A549 (cell line): ENCODE data around the gene C7orf57. TPM values are rescaled to one million over a fixed set of nuclear protein-coding genes. Genes with fewer than 3 reads are reported as not detected.

Experiments used
- ATAC-seq, 2 experiments: fragments of 200-7000 bp in 1 of 2; fragments of >200 bp in 1 of 2; cut with Nextera tagmentation in 1 of 2; cut with Tn5 transposase in 1 of 2; 3 replicates each; pipeline versions ENCODE4 v1.8.0 to v1.9.1; 2018 to 2020; ENCODE audit warnings: mild to moderate bottlenecking in 1 of 2, moderate library complexity in 1 of 2
- CTCF ChIA-PET: fragments of 300-600 bp; sonication (Branson Sonifier 250); formaldehyde crosslinking; extraction: SDS; loops from one replicate; lab custom pipeline; 2021; ENCODE audit warnings: antibody characterized with exemption, inconsistent platforms; lab: Yijun Ruan, JAX
- POLR2A ChIA-PET: fragments of 350-600 bp; formaldehyde crosslinking; extraction: SDS; loops from one replicate; lab custom pipeline; 2021; ENCODE audit warnings: antibody characterized with exemption, inconsistent platforms; lab: Yijun Ruan, JAX
- DNase-seq, 2 experiments: peaks; one replicate each; pipeline versions ENCODE4 v3.0.0 to v3.0.0-alpha.2; 2011 to 2016; ENCODE audit warnings: low read depth in 1 of 2, low spot score in 1 of 2
- FAIRE-seq: peaks from 2 replicates; lab custom pipeline; 2011; peaks lifted over from hg19 to GRCh38; lab: Jason Lieb, UNC
- H3K27ac ChIP-seq, 2 experiments: fragments of >200 bp; sonication (Bioruptor Twin); formaldehyde crosslinking; 3 replicates each; pipeline ENCODE4 v1.5.1; 2016 to 2017
- H3K4me1 ChIP-seq: fragments of >200 bp; sonication (Bioruptor Twin); formaldehyde crosslinking; 3 replicates; pipeline ENCODE4 v1.6.1; 2016
- H3K4me2 ChIP-seq: fragments of >200 bp; sonication (Bioruptor Twin); formaldehyde crosslinking; 3 replicates; pipeline ENCODE4 v1.6.1; 2016
- H3K4me3 ChIP-seq: fragments of >200 bp; sonication (Bioruptor Twin); formaldehyde crosslinking; 3 replicates; pipeline ENCODE4 v1.5.1; 2016
- H3K9me3 ChIP-seq: fragments of >200 bp; sonication (Bioruptor Twin); formaldehyde crosslinking; 3 replicates; pipeline ENCODE4 v1.6.1; 2016
- CBX2 ChIP-seq: fragments of 200-600 bp; sonication (generic); IDR thresholded peaks from 2 replicates; pipeline ENCODE4 v1.6.1; 2016; ENCODE audit warnings: low read depth, mild to moderate bottlenecking, borderline replicate concordance
- EHF ChIP-seq: fragments of 250-450 bp; sonication (Bioruptor Pico); IDR thresholded peaks from 2 replicates; pipeline ENCODE4 v1.5.0; 2020; ENCODE audit warnings: mild to moderate bottlenecking
- FOSB ChIP-seq: fragments of 250-450 bp; sonication (Bioruptor Pico); IDR thresholded peaks from 2 replicates; pipeline ENCODE4 v1.5.0; 2020; ENCODE audit warnings: mild to moderate bottlenecking, moderate library complexity
- GATA3 ChIP-seq: IDR thresholded peaks from 2 replicates; pipeline ENCODE4 v1.6.1; 2012; ENCODE audit warnings: borderline replicate concordance
- HOXA7 ChIP-seq: fragments of 250-450 bp; sonication (Bioruptor Pico); IDR thresholded peaks from 2 replicates; pipeline ENCODE4 v1.5.0; 2020; ENCODE audit warnings: mild to moderate bottlenecking, moderate library complexity
- HOXB13 ChIP-seq: fragments of 250-450 bp; sonication (Bioruptor Pico); IDR thresholded peaks from 2 replicates; pipeline ENCODE4 v1.5.0; 2020; ENCODE audit warnings: low read depth, mild to moderate bottlenecking, moderate library complexity
- HOXB5 ChIP-seq: fragments of 250-450 bp; sonication (Bioruptor Pico); IDR thresholded peaks from 2 replicates; pipeline ENCODE4 v1.5.0; 2020; ENCODE audit warnings: mild to moderate bottlenecking, moderate library complexity
- JUNB ChIP-seq: fragments of >200 bp; sonication (Bioruptor Twin); formaldehyde crosslinking; IDR thresholded peaks from 2 replicates; pipeline ENCODE4 v1.6.1; 2016
- KDM5A ChIP-seq: fragments of 200-600 bp; sonication (generic); IDR thresholded peaks from 2 replicates; pipeline ENCODE4 v1.6.1; 2016; ENCODE audit warnings: antibody characterized with exemption, mild to moderate bottlenecking
- NPAS2 ChIP-seq: fragments of 250-450 bp; sonication (Bioruptor Pico); IDR thresholded peaks from 2 replicates; pipeline ENCODE4 v1.8.0; 2022; ENCODE audit warnings: mild to moderate bottlenecking, moderate library complexity, borderline replicate concordance
- NR3C1 ChIP-seq: fragments of >200 bp; sonication (Bioruptor Twin); formaldehyde crosslinking; IDR thresholded peaks from 3 replicates; pipeline ENCODE4 v1.6.1; 2017
- PBX3 ChIP-seq: IDR thresholded peaks from 2 replicates; pipeline ENCODE4 v1.6.1; 2012
- PHF8 ChIP-seq: fragments of 200-600 bp; sonication (generic); IDR thresholded peaks from 2 replicates; pipeline ENCODE4 v1.6.1; 2016; ENCODE audit warnings: low read depth, mild to moderate bottlenecking, antibody characterized with exemption, moderate library complexity, borderline replicate concordance
- POLR2A ChIP-seq: IDR thresholded peaks from 2 replicates; pipeline ENCODE4 v1.6.1; 2012; ENCODE audit warnings: mild to moderate bottlenecking, low read length
- POLR2AphosphoS2 ChIP-seq: conservative IDR thresholded peaks from 2 replicates; pipeline ENCODE4 v1.6.1; 2012; ENCODE audit warnings: low read length, improper control_type of control experiment, inconsistent platforms
- RFX5 ChIP-seq: fragments of 450-650 bp; IDR thresholded peaks from 2 replicates; pipeline ENCODE4 v1.7.1; 2014; ENCODE audit warnings: antibody characterized with exemption, mild to moderate bottlenecking, moderate library complexity
- SMC3 ChIP-seq: fragments of >200 bp; sonication (Bioruptor Twin); formaldehyde crosslinking; IDR thresholded peaks from 3 replicates; pipeline ENCODE4 v1.6.1; 2018; ENCODE audit warnings: inconsistent platforms
- SREBF2 ChIP-seq: fragments of 450-650 bp; IDR thresholded peaks from 2 replicates; pipeline ENCODE4 v1.6.1; 2014; ENCODE audit warnings: mild to moderate bottlenecking, moderate library complexity
- ZC3H11A ChIP-seq: fragments of 450-650 bp; IDR thresholded peaks from 2 replicates; pipeline ENCODE4 v1.6.1; 2014; ENCODE audit warnings: antibody characterized with exemption, mild to moderate bottlenecking
- ZNF302 ChIP-seq: fragments of 250-450 bp; sonication (Bioruptor Pico); IDR thresholded peaks from 2 replicates; pipeline ENCODE4 v1.9.0; 2021; ENCODE audit warnings: inconsistent platforms, mild to moderate bottlenecking, moderate library complexity
- WGBS: methylation state at CpG from one replicate; pipeline ENCODE4 v1.1.6; 2017; ENCODE audit errors: missing lambda C conversion rate; 5-methylcytosine and 5-hydroxymethylcytosine counted together
- polyA plus RNA-seq, 4 experiments: library from polyadenylated mRNA; depleted of rRNA in 3 of 4; stranded (reverse); fragments of >200 nt; fragmentation: RNase III in 1 of 4; extraction: RNeasy Plus Mini Kit Qiagen cat#74134 plus additional on column Dnase treatment in 1 of 4; gene quantifications; 2 replicates in 3 of 4; 3 replicates in 1 of 4; pipeline ENCODE4 v1.2.3, GENCODE V29; 2011 to 2017
- TF ChIP-seq, protein P1 (sequence below): IDR thresholded peaks from 2 replicates; pipeline ENCODE4 v1.6.1; 2012; ENCODE audit warnings: low read depth, borderline replicate concordance
- TF ChIP-seq, protein P2 (sequence below): fragments of >200 bp; sonication (Bioruptor Twin); formaldehyde crosslinking; IDR thresholded peaks from 3 replicates; pipeline ENCODE4 v1.5.1; 2016
- TF ChIP-seq, protein P3 (sequence below): IDR thresholded peaks from 2 replicates; pipeline ENCODE4 v1.6.1; 2012
- TF ChIP-seq, protein P4 (sequence below): fragments of 250-450 bp; sonication (Bioruptor Pico); IDR thresholded peaks from 2 replicates; pipeline ENCODE4 v1.5.0; 2020; ENCODE audit warnings: low read depth, mild to moderate bottlenecking, moderate library complexity

C7orf57 gene
- polyA plus RNA-seq, 2 of the 4 experiments (the other 2 are of a cell fraction): 0.05 to 0.09 TPM

DNA sequence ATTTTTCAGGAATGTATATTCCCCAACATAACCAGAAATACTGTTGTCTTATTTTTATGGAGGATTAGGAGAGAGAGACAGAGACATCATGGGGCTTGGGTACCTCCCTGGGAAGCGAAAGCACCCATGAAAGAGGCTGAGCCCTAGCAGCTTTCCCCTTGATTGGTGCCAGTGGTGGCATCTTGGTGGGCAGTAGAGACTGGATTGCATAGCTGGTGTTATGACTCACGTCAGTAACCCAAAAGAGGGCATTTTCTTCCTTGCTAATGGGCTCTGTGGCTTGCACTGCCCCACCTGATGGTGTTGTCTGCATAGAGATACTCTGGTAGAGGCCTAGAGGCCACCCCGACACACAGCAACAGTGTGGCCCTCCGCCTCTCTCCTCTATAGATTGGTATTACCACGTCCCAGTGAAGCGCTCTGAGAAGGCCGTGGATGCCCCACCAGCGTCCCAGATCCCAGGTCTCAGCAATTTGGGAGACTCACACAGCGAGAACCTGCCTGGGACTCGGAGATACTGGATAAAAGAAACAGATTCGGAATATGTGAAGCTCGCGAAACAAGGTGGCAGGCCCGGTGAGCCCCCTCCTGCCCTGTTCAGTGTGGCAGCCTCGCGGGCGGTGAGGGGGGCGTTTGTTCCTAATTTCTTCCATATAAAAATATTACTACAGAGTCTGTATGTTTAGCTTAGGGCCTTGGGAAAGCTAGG is 5.8 kb downstream of the C7orf57 start:
- ChIA-PET POLR2A (no interaction called here), CTCF (interaction anchor here (0.8 to 1.2 kb wide), 2 partner anchors 9 to 34 kb away, joined by 3 to 5 read pairs; no protein-coding TSS in a partner anchor)
- Histone ChIP-seq H3K9me3 (no peaks in the 10 kb centered on the region), H3K4me1 (peaks cover 4% of the 10 kb centered on the region; the same call in 1 of the 3 replicates), H3K4me3 (no peak overlapping the region), H3K27ac (no peak overlapping the region), H3K4me2 (no peak overlapping the region)
- DNase-seq: no peak
- no peak for FAIRE-seq
- 79% methylated on average over 15 of the region's 18 CpGs for WGBS
- ATAC-seq: no peak
- TF ChIP-seq GATA3 (no peak), SREBF2 (no peak), EHF (no peak)

GRCh38 chr7:48041653-48041970 is 6.3 kb downstream of the C7orf57 start:
- no peak for ATAC-seq
- TF ChIP-seq, protein P1, sequence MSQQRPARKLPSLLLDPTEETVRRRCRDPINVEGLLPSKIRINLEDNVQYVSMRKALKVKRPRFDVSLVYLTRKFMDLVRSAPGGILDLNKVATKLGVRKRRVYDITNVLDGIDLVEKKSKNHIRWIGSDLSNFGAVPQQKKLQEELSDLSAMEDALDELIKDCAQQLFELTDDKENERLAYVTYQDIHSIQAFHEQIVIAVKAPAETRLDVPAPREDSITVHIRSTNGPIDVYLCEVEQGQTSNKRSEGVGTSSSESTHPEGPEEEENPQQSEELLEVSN: no peak
- TF ChIP-seq HOXA7 (no peak), HOXB13 (no peak), JUNB (no peak), POLR2A (no peak), ZNF302 (CRISPR knock-in tag) (no peak), SMC3 (no peak), POLR2AphosphoS2 (no peak), HOXB5 (CRISPR knock-in tag) (no peak), PBX3 (no peak)
- TF ChIP-seq, protein P2, sequence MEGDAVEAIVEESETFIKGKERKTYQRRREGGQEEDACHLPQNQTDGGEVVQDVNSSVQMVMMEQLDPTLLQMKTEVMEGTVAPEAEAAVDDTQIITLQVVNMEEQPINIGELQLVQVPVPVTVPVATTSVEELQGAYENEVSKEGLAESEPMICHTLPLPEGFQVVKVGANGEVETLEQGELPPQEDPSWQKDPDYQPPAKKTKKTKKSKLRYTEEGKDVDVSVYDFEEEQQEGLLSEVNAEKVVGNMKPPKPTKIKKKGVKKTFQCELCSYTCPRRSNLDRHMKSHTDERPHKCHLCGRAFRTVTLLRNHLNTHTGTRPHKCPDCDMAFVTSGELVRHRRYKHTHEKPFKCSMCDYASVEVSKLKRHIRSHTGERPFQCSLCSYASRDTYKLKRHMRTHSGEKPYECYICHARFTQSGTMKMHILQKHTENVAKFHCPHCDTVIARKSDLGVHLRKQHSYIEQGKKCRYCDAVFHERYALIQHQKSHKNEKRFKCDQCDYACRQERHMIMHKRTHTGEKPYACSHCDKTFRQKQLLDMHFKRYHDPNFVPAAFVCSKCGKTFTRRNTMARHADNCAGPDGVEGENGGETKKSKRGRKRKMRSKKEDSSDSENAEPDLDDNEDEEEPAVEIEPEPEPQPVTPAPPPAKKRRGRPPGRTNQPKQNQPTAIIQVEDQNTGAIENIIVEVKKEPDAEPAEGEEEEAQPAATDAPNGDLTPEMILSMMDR: no peak
- POLR2A ChIA-PET: no interaction called here
- Histone ChIP-seq H3K9me3 (no peaks in the 10 kb centered on the region), H3K27ac (no peak overlapping the region), H3K4me3 (no peak overlapping the region), H3K4me1 (no peaks in the 10 kb centered on the region), H3K4me2 (no peak overlapping the region)
- DNase-seq: no peak
- 50% methylated on average over 3 of the region's 3 CpGs for WGBS
- FAIRE-seq: no peak
- CTCF ChIA-PET: interaction anchor here (0.8 to 1.0 kb wide), 2 partner anchors 35 to 59 kb away, joined by 3 to 5 read pairs; no protein-coding TSS in a partner anchor

DNA sequence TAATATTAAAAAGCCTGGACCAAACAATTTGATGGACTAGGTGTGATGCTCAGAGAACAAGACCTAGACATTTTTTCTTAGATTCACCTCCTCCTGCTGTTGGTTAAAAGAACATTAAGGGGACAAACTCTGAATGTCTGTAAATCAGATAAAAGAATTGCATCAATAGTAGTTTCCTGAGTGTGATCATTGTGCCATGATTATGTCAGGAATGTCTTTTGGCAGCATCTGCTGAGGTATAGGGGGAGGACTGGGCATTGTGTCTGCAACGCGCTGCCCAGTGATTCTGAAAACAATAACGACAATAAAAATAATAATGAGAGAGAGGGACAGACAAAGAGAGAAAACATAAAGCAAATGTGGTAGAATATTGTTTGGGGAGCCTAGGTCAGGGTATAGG is 6.9 kb downstream of the C7orf57 start:
- no peak for DNase-seq
- no peak overlapping the region for H3K4me2 ChIP-seq
- TF ChIP-seq NPAS2 (no peak), FOSB (no peak), KDM5A (no peak), ZNF302 (CRISPR knock-in tag) (no peak), NR3C1 (no peak), CBX2 (no peak), GATA3 (no peak), PHF8 (no peak), ZC3H11A (no peak), RFX5 (no peak), HOXB5 (CRISPR knock-in tag) (no peak), EHF (no peak)
- TF ChIP-seq, protein P3, sequence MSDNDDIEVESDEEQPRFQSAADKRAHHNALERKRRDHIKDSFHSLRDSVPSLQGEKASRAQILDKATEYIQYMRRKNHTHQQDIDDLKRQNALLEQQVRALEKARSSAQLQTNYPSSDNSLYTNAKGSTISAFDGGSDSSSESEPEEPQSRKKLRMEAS: no peak
- TF ChIP-seq, protein P4, sequence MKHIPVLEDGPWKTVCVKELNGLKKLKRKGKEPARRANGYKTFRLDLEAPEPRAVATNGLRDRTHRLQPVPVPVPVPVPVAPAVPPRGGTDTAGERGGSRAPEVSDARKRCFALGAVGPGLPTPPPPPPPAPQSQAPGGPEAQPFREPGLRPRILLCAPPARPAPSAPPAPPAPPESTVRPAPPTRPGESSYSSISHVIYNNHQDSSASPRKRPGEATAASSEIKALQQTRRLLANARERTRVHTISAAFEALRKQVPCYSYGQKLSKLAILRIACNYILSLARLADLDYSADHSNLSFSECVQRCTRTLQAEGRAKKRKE (CRISPR knock-in tag): no peak
- TF ChIP-seq, all 56 proteins: peak for 0
- ATAC-seq: no peak
- CTCF ChIA-PET: interaction anchor here (0.8 to 1.0 kb wide), 2 partner anchors 35 to 60 kb away, joined by 3 to 5 read pairs; no protein-coding TSS in a partner anchor
- H3K4me1 ChIP-seq: no peaks in the 10 kb centered on the region
- 81% methylated on average over 3 of the region's 3 CpGs for WGBS
- no peaks in the 10 kb centered on the region for H3K9me3 ChIP-seq
- no peak overlapping the region for H3K4me3 ChIP-seq
- H3K27ac ChIP-seq: no peak overlapping the region
- POLR2A ChIA-PET: no interaction called here
- FAIRE-seq: no peak
